ENCODE results near the gene DXO.
A peak's percentile ranks its signal among the peaks of the same experiment; 100 is the strongest.

Gene DXO

GRCh38 chr6:31927242-31927862 lies 44.6 kb downstream of the DXO start, which contains the start of gene C2:
Gene C2 (plus strand): TSS chr6:31927717. CDS start chr6:31927753, 36 bp downstream.
- DNase-seq: no peak

- peak in 1 of 3 experiments; percentile 29 for DNase-seq
Observed at GRCh38 chr6:31922942-31923341, 49.0 kb downstream of the DXO start.

- DNase-seq: no peak
Observed at GRCh38 chr6:31920811-31921210, 51.1 kb downstream of the DXO start.
